Iris pigment epithelial cell (primary cell): ENCODE measurements around the gene TFAP2E.

Experiments
- DNase-seq: peaks from one replicate; pipeline ENCODE4 v3.0.0-alpha.2; 2011; ENCODE audit warnings: low read depth

TFAP2E gene

GRCh38 chr1:35557118-35557610, 15.9 kb upstream of the TFAP2E start, which contains the start of gene KIAA0319L:
Gene KIAA0319L, minus strand, starts transcription at chr1:35557403. Its CDS starts 2,912 bp downstream, at chr1:35554491.
- DNase-seq: no peak

- DNase-seq: peak; percentile 99
These were observed 15.3 kb upstream of the TFAP2E start, which contains the start of gene NCDN for GRCh38 chr1:35557611-35558373. Gene NCDN, plus strand, starts transcription at chr1:35557799. Its CDS starts 392 bp downstream, at chr1:35558191.

GRCh38 chr1:35558374-35559316, 14.5 kb upstream of the TFAP2E start:
- no peak for DNase-seq

GRCh38 chr1:35559317-35559944, 13.7 kb upstream of the TFAP2E start:
- DNase-seq: no peak

- no peak for DNase-seq
These were observed 12.6 kb upstream of the TFAP2E start for GRCh38 chr1:35560256-35561225.

- DNase-seq: no peak
These were observed 11.7 kb upstream of the TFAP2E start for GRCh38 chr1:35561297-35561971.

- DNase-seq: no peak
These were observed 11.0 kb upstream of the TFAP2E start for GRCh38 chr1:35561972-35562680.

- no peak for DNase-seq
These were observed 9.9 kb upstream of the TFAP2E start for GRCh38 chr1:35563166-35563565.

GRCh38 chr1:35564037-35564883, 8.9 kb upstream of the TFAP2E start:
- DNase-seq: peak; percentile 78

GRCh38 chr1:35564884-35565741, 8.0 kb upstream of the TFAP2E start:
- no peak for DNase-seq

- no peak for DNase-seq
These were observed 7.4 kb upstream of the TFAP2E start for GRCh38 chr1:35565742-35566133.

GRCh38 chr1:35567947-35568558, 5.1 kb upstream of the TFAP2E start:
- DNase-seq: peak; percentile 26

GRCh38 chr1:35568975-35569395, 4.1 kb upstream of the TFAP2E start:
- DNase-seq: peak; percentile 60

- DNase-seq: peak; percentile 41
These were observed 3.2 kb upstream of the TFAP2E start for GRCh38 chr1:35569936-35570335.

- no peak for DNase-seq
These were observed 2.5 kb upstream of the TFAP2E start for GRCh38 chr1:35570589-35571137.

- no peak for DNase-seq
These were observed 1.9 kb upstream of the TFAP2E start for GRCh38 chr1:35571263-35571662.

GRCh38 chr1:35572296-35572695, 818 bp upstream of the TFAP2E start:
- DNase-seq: no peak
